Measurements from ENCODE around the gene GNB2.
"Not testable (repeated sequence)": the region's sequence is repeated elsewhere in the genome, so short reads cannot be mapped to it uniquely, and the experiment has no call there.

The GNB2 gene

DNA sequence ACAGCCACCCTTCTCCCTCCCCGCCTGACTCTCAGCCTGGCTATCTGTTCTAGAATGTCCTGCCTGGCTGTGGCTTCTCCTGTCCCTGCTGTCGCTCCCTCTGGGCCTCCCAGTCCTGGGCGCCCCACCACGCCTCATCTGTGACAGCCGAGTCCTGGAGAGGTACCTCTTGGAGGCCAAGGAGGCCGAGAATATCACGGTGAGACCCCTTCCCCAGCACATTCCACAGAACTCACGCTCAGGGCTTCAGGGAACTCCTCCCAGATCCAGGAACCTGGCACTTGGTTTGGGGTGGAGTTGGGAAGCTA is 47.9 kb downstream of the GNB2 start:
- H3K27ac ChIP-seq: no peak overlapping the region
- TF ChIP-seq, protein P1, sequence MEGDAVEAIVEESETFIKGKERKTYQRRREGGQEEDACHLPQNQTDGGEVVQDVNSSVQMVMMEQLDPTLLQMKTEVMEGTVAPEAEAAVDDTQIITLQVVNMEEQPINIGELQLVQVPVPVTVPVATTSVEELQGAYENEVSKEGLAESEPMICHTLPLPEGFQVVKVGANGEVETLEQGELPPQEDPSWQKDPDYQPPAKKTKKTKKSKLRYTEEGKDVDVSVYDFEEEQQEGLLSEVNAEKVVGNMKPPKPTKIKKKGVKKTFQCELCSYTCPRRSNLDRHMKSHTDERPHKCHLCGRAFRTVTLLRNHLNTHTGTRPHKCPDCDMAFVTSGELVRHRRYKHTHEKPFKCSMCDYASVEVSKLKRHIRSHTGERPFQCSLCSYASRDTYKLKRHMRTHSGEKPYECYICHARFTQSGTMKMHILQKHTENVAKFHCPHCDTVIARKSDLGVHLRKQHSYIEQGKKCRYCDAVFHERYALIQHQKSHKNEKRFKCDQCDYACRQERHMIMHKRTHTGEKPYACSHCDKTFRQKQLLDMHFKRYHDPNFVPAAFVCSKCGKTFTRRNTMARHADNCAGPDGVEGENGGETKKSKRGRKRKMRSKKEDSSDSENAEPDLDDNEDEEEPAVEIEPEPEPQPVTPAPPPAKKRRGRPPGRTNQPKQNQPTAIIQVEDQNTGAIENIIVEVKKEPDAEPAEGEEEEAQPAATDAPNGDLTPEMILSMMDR (IDR thresholded peaks at IDR 0.05): no peak
- TF ChIP-seq ZFX (IDR thresholded peaks at IDR 0.05; ENCODE audit: borderline replicate concordance): no peak

DNA sequence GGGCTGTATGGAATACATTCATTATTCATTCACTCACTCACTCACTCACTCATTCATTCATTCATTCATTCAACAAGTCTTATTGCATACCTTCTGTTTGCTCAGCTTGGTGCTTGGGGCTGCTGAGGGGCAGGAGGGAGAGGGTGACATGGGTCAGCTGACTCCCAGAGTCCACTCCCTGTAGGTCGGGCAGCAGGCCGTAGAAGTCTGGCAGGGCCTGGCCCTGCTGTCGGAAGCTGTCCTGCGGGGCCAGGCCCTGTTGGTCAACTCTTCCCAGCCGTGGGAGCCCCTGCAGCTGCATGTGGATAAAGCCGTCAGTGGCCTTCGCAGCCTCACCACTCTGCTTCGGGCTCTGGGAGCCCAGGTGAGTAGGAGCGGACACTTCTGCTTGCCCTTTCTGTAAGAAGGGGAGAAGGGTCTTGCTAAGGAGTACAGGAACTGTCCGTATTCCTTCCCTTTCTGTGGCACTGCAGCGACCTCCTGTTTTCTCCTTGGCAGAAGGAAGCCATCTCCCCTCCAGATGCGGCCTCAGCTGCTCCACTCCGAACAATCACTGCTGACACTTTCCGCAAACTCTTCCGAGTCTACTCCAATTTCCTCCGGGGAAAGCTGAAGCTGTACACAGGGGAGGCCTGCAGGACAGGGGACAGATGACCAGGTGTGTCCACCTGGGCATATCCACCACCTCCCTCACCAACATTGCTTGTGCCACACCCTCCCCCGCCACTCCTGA is 49.1 kb downstream of the GNB2 start:
- TF ChIP-seq, protein P1 (IDR thresholded peaks at IDR 0.05): no peak
- TF ChIP-seq ZFX (IDR thresholded peaks at IDR 0.05; ENCODE audit: borderline replicate concordance): no peak
- H3K27ac ChIP-seq: no peak overlapping the region

DNA sequence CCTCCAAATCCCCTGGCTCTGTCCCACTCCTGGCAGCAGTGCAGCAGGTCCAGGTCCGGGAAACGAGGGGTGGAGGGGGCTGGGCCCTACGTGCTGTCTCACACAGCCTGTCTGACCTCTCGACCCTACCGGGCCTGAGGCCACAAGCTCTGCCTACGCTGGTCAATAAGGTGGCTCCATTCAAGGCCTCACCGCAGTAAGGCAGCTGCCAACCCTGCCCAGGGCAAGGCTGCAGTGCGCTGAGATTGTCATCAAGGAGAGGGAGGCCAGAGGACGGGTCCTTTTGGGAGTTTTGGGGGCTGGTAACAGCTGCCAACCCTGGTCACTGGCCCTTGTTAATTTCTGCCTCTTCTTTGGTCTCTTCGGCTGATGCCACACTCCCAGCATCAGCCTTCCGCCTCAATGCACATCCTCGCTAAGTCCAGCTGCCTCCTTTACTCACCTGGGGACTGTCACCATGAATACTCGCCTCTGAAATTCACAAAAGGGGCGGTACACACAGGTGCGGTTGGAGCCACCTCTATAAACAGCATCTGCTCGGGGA is 50.3 kb downstream of the GNB2 start:
- no peak overlapping the region for H3K27ac ChIP-seq
- TF ChIP-seq, protein P1 (IDR thresholded peaks at IDR 0.05): no peak
- TF ChIP-seq ZFX (IDR thresholded peaks at IDR 0.05; ENCODE audit: borderline replicate concordance): no peak

DNA sequence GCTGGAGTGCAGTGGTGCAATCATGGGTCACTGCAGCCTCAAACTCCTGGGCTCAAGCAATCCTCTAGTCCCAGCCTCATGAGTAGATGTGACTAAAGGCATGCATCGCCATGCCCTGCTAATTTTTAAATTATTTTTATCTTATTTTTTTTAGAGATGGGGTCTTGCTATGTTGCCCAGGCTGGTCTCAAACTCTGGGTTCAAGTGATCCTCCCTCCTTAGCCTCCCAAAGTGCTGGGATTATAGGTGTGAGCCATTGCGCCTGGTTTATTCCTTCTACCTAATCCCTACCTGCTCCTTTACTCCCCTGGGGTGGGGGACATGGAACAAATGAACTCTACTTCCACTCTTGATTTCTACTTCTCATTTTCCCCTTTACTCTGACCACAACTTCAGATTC is 50.8 kb downstream of the GNB2 start:
- H3K27ac ChIP-seq: not testable (repeated sequence)

DNA sequence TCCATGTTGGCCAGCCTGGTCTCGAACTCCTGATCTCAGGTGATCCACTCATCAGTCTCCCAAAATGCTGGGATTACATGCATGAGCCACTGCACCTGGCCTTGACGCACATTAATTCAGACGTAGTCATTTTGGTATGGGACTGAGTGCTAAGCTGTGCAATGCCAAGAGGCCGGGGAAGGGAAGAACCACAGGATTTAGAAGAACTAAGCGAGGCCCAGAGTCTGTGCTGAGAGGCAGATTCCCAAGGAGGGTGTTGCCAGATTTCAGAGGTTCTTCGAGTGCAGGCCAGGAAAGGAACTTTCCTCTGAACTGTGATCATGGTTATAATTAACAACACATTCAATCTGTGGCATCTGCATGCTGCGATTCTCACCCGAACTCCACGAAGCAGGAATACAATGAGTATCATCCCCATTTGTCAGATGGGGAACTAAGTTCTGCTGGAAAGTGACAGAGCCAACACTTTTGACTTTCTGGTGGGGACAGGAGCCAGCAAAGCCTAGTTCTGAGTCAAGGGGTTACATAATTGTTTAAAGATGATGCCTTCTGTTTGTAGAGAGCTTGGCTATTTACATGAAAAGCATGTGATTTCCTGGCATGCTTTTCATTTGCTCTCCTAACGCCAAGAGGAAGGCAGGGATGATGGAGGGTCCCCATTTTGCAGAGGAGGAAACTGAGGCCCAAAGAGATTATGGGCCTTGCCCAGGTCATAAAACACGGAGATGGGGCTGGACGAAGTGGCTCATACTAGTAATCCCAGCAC is 53.6 kb downstream of the GNB2 start:
- no peak for TF ChIP-seq ZFX (IDR thresholded peaks at IDR 0.05; ENCODE audit: borderline replicate concordance)
- TF ChIP-seq, protein P1 (IDR thresholded peaks at IDR 0.05): no peak
- no peak overlapping the region for H3K27ac ChIP-seq

DNA sequence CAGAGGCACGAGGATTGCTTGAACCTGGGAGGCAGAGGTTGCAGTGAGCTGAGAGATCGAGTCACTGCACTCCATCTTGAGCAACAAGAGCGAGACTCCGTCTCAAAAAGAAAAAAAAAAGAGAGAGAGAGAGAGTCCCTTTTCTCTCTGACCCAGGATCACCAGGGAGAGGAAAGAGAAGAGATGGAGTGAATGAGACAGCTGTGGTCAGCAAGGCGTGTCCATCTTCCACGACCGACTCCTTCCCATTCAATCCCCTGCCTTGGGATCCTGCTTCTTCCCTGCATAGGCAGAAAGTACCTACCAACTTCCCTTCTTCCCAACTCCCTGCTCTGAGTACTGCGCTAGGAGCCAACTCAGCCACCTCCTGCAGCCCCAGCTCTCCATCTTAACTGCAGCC is 54.7 kb downstream of the GNB2 start:
- no peak overlapping the region for H3K27ac ChIP-seq
- TF ChIP-seq ZFX (IDR thresholded peaks at IDR 0.05; ENCODE audit: borderline replicate concordance): no peak
- TF ChIP-seq, protein P1 (IDR thresholded peaks at IDR 0.05): no peak
